Esophagus squamous epithelium (tissue), 4 donors: ENCODE results near the gene CD244.

Experiments
- CTCF ChIP-seq, 6 experiments: fragments of 450-650 bp in 4 of 6; fragments of 200-600 bp in 2 of 6; sonication (generic) in 2 of 6; IDR thresholded peaks; one replicate each; pipeline ENCODE4 v1.5.1; 2016 to 2019; ENCODE audit warnings: antibody characterized with exemption in 6 of 6, mild to moderate bottlenecking in 4 of 6, moderate library complexity in 4 of 6
- POLR2A ChIP-seq, 4 donors: fragments of 450-650 bp; IDR thresholded peaks; one replicate each; pipeline ENCODE4 v1.6.1; 2017; ENCODE audit warnings: antibody characterized with exemption in 4 of 4, mild to moderate bottlenecking in 4 of 4, moderate library complexity in 3 of 4

GRCh38 chr1:160885042-160885441, 22.4 kb upstream of the CD244 start, which contains the start of gene ITLN1:
- no peak for TF ChIP-seq CTCF (IDR thresholded peaks at IDR 0.05)
- TF ChIP-seq POLR2A (IDR thresholded peaks at IDR 0.05): no peak
